Measurements from ENCODE around the gene LKAAEAR1. TPM values are rescaled to one million over a fixed set of nuclear protein-coding genes. Genes with fewer than 3 reads are reported as not detected.

LKAAEAR1 gene
- total and polyA plus RNA-seq, 2 of the 13 experiments (the other 11 are each of a cell fraction or from before 2014, with no cell fraction given), result not detected

- TF ChIP-seq FUBP1 (CRISPR knock-in tag; IDR thresholded peaks at IDR 0.05; ENCODE audit: borderline replicate concordance), result no peak
- peak; percentile 37 for TF ChIP-seq FOSL2 (CRISPR knock-in tag; IDR thresholded peaks at IDR 0.05)
- peak; percentile 46; the same call in 1 of the 2 replicates for TF ChIP-seq BHLHE40 (IDR thresholded peaks at IDR 0.05; ENCODE audit: low read length)
- TF ChIP-seq SP5 (CRISPR knock-in tag; IDR thresholded peaks at IDR 0.05; ENCODE audit: borderline replicate concordance, low read depth), result no peak
- TF ChIP-seq GRHL1 (CRISPR knock-in tag; conservative IDR thresholded peaks at IDR 0.05), result no peak
- TF ChIP-seq THYN1 (CRISPR knock-in tag; IDR thresholded peaks at IDR 0.05; ENCODE audit: borderline replicate concordance, low read depth), result no peak
- no peak for TF ChIP-seq ZNF362 (CRISPR knock-in tag; IDR thresholded peaks at IDR 0.05; ENCODE audit: borderline replicate concordance)
- TF ChIP-seq EZH2 (conservative IDR thresholded peaks at IDR 0.05; ENCODE audit: low read depth, low read length), result no peak
- TF ChIP-seq BCL6 (CRISPR knock-in tag; IDR thresholded peaks at IDR 0.05), result no peak
- TF ChIP-seq SKI (IDR thresholded peaks at IDR 0.05; ENCODE audit: partially characterized antibody), result peak; percentile 9
- TF ChIP-seq SMAD1 (CRISPR knock-in tag; IDR thresholded peaks at IDR 0.05; ENCODE audit: borderline replicate concordance, low read depth), result peak; percentile 70; the same call in 1 of the 2 replicates
- TF ChIP-seq AGO1 (IDR thresholded peaks at IDR 0.05; ENCODE audit: low read depth, low read length, poor library complexity, severe bottlenecking), result peak; percentile 65
- no peak for TF ChIP-seq SOX6 (IDR thresholded peaks at IDR 0.05)
- peak; percentile 34; the same call in 1 of the 2 replicates for TF ChIP-seq SOX6 (CRISPR knock-in tag; IDR thresholded peaks at IDR 0.05)
- TF ChIP-seq TRIM22 (IDR thresholded peaks at IDR 0.05), result no peak
- TF ChIP-seq ZNF260 (CRISPR knock-in tag; IDR thresholded peaks at IDR 0.05; ENCODE audit: borderline replicate concordance, low read depth), result peak; percentile 31; the same call in 1 of the 2 replicates
- no peak for TF ChIP-seq ZNF446 (CRISPR knock-in tag; IDR thresholded peaks at IDR 0.05)
- no peak for TF ChIP-seq ZFAT (CRISPR knock-in tag; conservative IDR thresholded peaks at IDR 0.05)
- TF ChIP-seq ZNF205 (CRISPR knock-in tag; IDR thresholded peaks at IDR 0.05), result peak; percentile 52; the same call in 1 of the 2 replicates
- TF ChIP-seq ZNF274 (CRISPR knock-in tag; IDR thresholded peaks at IDR 0.05), result 0 out of 2 replicates have a peak, but pooled peaks have one; percentile 23
- peak; percentile 91 for TF ChIP-seq XRCC5 (optimal IDR thresholded peaks at IDR 0.05; ENCODE audit: low read length)
- no peak for TF ChIP-seq POGZ (CRISPR knock-in tag; IDR thresholded peaks at IDR 0.05)
- 0 out of 2 replicates have a peak, but pooled peaks have one; percentile 17 for TF ChIP-seq ZNF607 (CRISPR knock-in tag; IDR thresholded peaks at IDR 0.05; ENCODE audit: borderline replicate concordance)
- peak; percentile 30; the same call in 1 of the 2 replicates for TF ChIP-seq TAF1 (CRISPR knock-in tag; IDR thresholded peaks at IDR 0.05)
These were observed 14.5 kb downstream of the LKAAEAR1 start (continued) for GRCh38 chr20:64069614-64070243.

Measured in HepG2 (cell line).